ENCODE results near the gene CD200.

The CD200 gene

GRCh38 chr3:112392393-112393359, 59.7 kb downstream of the CD200 start:
- Histone ChIP-seq H3K27me3 (ENCODE audit: insufficient read depth, poor library complexity, severe bottlenecking) (no peaks in the 10 kb centered on the region), H3K4me3 (replicated peaks; ENCODE audit: insufficient read depth, low read length) (no peak overlapping the region), H3K27ac (replicated peaks) (no peak overlapping the region)
- no peak for TF ChIP-seq REST (IDR thresholded peaks at IDR 0.05; ENCODE audit: insufficient replicate concordance, low read depth)
- TF ChIP-seq, protein P1, sequence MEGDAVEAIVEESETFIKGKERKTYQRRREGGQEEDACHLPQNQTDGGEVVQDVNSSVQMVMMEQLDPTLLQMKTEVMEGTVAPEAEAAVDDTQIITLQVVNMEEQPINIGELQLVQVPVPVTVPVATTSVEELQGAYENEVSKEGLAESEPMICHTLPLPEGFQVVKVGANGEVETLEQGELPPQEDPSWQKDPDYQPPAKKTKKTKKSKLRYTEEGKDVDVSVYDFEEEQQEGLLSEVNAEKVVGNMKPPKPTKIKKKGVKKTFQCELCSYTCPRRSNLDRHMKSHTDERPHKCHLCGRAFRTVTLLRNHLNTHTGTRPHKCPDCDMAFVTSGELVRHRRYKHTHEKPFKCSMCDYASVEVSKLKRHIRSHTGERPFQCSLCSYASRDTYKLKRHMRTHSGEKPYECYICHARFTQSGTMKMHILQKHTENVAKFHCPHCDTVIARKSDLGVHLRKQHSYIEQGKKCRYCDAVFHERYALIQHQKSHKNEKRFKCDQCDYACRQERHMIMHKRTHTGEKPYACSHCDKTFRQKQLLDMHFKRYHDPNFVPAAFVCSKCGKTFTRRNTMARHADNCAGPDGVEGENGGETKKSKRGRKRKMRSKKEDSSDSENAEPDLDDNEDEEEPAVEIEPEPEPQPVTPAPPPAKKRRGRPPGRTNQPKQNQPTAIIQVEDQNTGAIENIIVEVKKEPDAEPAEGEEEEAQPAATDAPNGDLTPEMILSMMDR (IDR thresholded peaks at IDR 0.05; ENCODE audit: insufficient read depth, low read length): no peak
- no peak for TF ChIP-seq SPI1 (IDR thresholded peaks at IDR 0.05; ENCODE audit: borderline replicate concordance, low read depth)
- no peak for DNase-seq (ENCODE audit: low read depth in 1 of 2, low spot score in 1 of 2)

DNA sequence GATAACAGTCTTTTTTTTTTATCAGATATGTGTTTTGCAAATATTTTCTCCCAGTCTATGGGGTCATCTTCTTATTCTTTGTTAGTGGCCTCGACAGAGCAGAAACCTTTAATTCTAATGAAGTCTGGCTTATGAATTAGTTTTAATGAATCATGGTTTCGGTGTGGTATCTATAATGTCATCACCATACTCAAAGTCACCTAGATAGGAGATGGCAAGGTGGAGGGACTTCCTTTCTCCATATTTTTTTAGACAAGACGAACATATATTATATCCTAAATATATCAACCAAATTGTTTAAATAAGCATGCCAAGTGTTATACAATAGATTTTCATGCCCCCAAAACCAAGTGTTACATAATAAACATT, 60.4 kb downstream of the CD200 start:
- Histone ChIP-seq H3K4me3 (replicated peaks; ENCODE audit: insufficient read depth, low read length) (no peak overlapping the region), H3K27me3 (ENCODE audit: insufficient read depth, poor library complexity, severe bottlenecking) (no peaks in the 10 kb centered on the region), H3K27ac (replicated peaks) (no peak overlapping the region)
- TF ChIP-seq, protein P1 (IDR thresholded peaks at IDR 0.05; ENCODE audit: insufficient read depth, low read length): no peak
- TF ChIP-seq GABPA (IDR thresholded peaks at IDR 0.05; ENCODE audit: low read depth) (no peak), POLR2AphosphoS5 (IDR thresholded peaks at IDR 0.05; ENCODE audit: low read depth) (no peak)
- no peak for DNase-seq (ENCODE audit: low read depth in 1 of 2, low spot score in 1 of 2)

GRCh38 chr3:112394003-112394640, 61.2 kb downstream of the CD200 start:
- Histone ChIP-seq H3K27me3 (ENCODE audit: insufficient read depth, poor library complexity, severe bottlenecking) (no peaks in the 10 kb centered on the region), H3K4me3 (replicated peaks; ENCODE audit: insufficient read depth, low read length) (no peak overlapping the region), H3K27ac (replicated peaks) (no peak overlapping the region)
- no peak for TF ChIP-seq POLR2AphosphoS5 (IDR thresholded peaks at IDR 0.05; ENCODE audit: low read depth)
- TF ChIP-seq GABPA (IDR thresholded peaks at IDR 0.05; ENCODE audit: low read depth): no peak
- TF ChIP-seq, protein P1 (IDR thresholded peaks at IDR 0.05; ENCODE audit: insufficient read depth, low read length): no peak
- TF ChIP-seq REST (IDR thresholded peaks at IDR 0.05; ENCODE audit: insufficient replicate concordance, low read depth): no peak
- TF ChIP-seq SPI1 (IDR thresholded peaks at IDR 0.05; ENCODE audit: borderline replicate concordance, low read depth): no peak
- DNase-seq (ENCODE audit: low read depth in 1 of 2, low spot score in 1 of 2): no peak

Data from HL-60 (cell line).